K562 (cell line): ENCODE results near the gene U2SURP. TPM values are rescaled to one million over a fixed set of nuclear protein-coding genes. Genes with fewer than 3 reads are reported as not detected.
A peak's percentile ranks its signal among the peaks of the same experiment; 100 is the strongest.

Experiments
- C11orf30 ChIP-seq: fragments of 450-650 bp; IDR thresholded peaks from 2 replicates; pipeline ENCODE4 v1.6.1; 2016; ENCODE audit warnings: low read depth, mild to moderate bottlenecking
- CHD7 ChIP-seq: fragments of 200-600 bp; sonication (generic); IDR thresholded peaks from one replicate; pipeline ENCODE4 v1.6.1; 2012; ENCODE audit warnings: mild to moderate bottlenecking, low read depth, low read length, inconsistent platforms
- FOXA1 ChIP-seq: fragments of 450-650 bp; IDR thresholded peaks from 2 replicates; pipeline ENCODE4 v1.6.1; 2016; ENCODE audit warnings: mild to moderate bottlenecking, borderline replicate concordance
- GTF2F1 ChIP-seq: IDR thresholded peaks from 2 replicates; pipeline ENCODE4 v1.6.1; 2011; ENCODE audit warnings: low read depth, low read length, improper control_type of control experiment
- HDAC1 ChIP-seq, 2 experiments: fragments of 450-650 bp; IDR thresholded peaks; 2 replicates each; pipeline ENCODE4 v1.6.1; 2016 to 2017; ENCODE audit warnings: inconsistent platforms in 1 of 2, mild to moderate bottlenecking in 1 of 2, moderate library complexity in 1 of 2
- KDM1A ChIP-seq, 2 experiments: fragments of 450-650 bp; IDR thresholded peaks; 2 replicates each; pipeline ENCODE4 v1.6.1; 2016; ENCODE audit warnings: mild to moderate bottlenecking in 2 of 2
- NR0B1 ChIP-seq: fragments of 450-650 bp; IDR thresholded peaks from one replicate; pipeline ENCODE4 v1.6.1; 2018; ENCODE audit warnings: mild to moderate bottlenecking, moderate library complexity; ENCODE audit not compliant: partially characterized antibody
- SP1 ChIP-seq: sonication (generic); formaldehyde crosslinking; IDR thresholded peaks from 2 replicates; pipeline ENCODE4 v1.8.1; 2022; ENCODE audit warnings: mild to moderate bottlenecking, missing genetic modification reagents
- TAF9B ChIP-seq: fragments of 450-650 bp; IDR thresholded peaks from 2 replicates; pipeline ENCODE4 v1.6.1; 2018; ENCODE audit warnings: mild to moderate bottlenecking; ENCODE audit not compliant: partially characterized antibody
- ZC3H8 ChIP-seq: fragments of 450-650 bp; IDR thresholded peaks from 2 replicates; pipeline ENCODE4 v1.6.1; 2017
- ZNF143 ChIP-seq: sonication (generic); formaldehyde crosslinking; IDR thresholded peaks from 2 replicates; pipeline ENCODE4 v1.9.0; 2022; ENCODE audit warnings: mild to moderate bottlenecking, missing genetic modification reagents
- ZNF146 ChIP-seq: IDR thresholded peaks from one replicate; pipeline ENCODE4 v1.6.1; 2018; ENCODE audit warnings: missing compliant biosample characterization; ENCODE audit not compliant: unreplicated experiment
- ZNF592 ChIP-seq: fragments of 450-650 bp; IDR thresholded peaks from 2 replicates; pipeline ENCODE4 v1.6.1; 2017; ENCODE audit warnings: antibody characterized with exemption, mild to moderate bottlenecking
- polyA plus RNA-seq, 8 experiments: library from polyadenylated mRNA; depleted of rRNA in 4 of 8; stranded (reverse) in 5 of 8; unstranded in 3 of 8; fragments of >200 nt; fragmentation: Nextera tagmentation in 2 of 8; fragmentation: Illumina TruSeq in 1 of 8; extraction: Ambion mirVana in 2 of 8; extraction: Trizol in 1 of 8; gene quantifications; 2 replicates each; pipeline versions ENCODE4 v1.2.1 to v1.2.3, GENCODE V29; 2011 to 2014; ENCODE audit warnings: inconsistent platforms in 1 of 8, missing spikeins in 1 of 8
- total RNA-seq, 7 experiments: library from RNA; depleted of rRNA in 6 of 7; stranded (reverse); fragments of >200 nt in 6 of 7; fragmentation: Illumina TruSeq in 2 of 7; extraction: Trizol in 2 of 7; gene quantifications; 2 replicates each; pipeline versions ENCODE4 v1.2.1 to v1.2.3, GENCODE V29; 2011 to 2021; ENCODE audit warnings: low replicate concordance in 1 of 7

U2SURP gene
- total and polyA plus RNA-seq, 9 of the 15 experiments (the other 6 are each of a cell fraction or from before 2014, with no cell fraction given), result 128 to 322 (median 191) TPM

GRCh38 chr3:143078883-143079282, 77.5 kb downstream of the U2SURP start (continued):
- no peak for TF ChIP-seq CHD7
- TF ChIP-seq ZNF146 (CRISPR knock-in tag), result no peak
- no peak for TF ChIP-seq NR0B1
- peak; percentile 71 to 79; a peak in 3 of 4 replicates for TF ChIP-seq KDM1A (IDR thresholded peaks at IDR 0.05)
- 0 out of 2 replicates have a peak, but pooled peaks have one; percentile 27 for TF ChIP-seq ZNF592
- TF ChIP-seq GTF2F1, result no peak
- TF ChIP-seq ZC3H8, result no peak
- TF ChIP-seq HDAC1 (IDR thresholded peaks at IDR 0.05), result peak in 1 of 2 experiments; percentile 34; a peak in 1 of 4 replicates
- no peak for TF ChIP-seq C11orf30
- TF ChIP-seq SP1 (CRISPR knock-in tag), result no peak
- TF ChIP-seq ZNF143 (CRISPR knock-in tag), result no peak
- no peak for TF ChIP-seq FOXA1
- TF ChIP-seq TAF9B, result no peak
